GM12892 (cell line): Measurements from ENCODE around the gene GSTP1.

Experiments used
- POLR2A ChIP-seq: IDR thresholded peaks from 2 replicates; pipeline ENCODE4 v1.6.1; 2011; ENCODE audit warnings: low read depth, low read length, control low read depth
- POLR2AphosphoS5 ChIP-seq: IDR thresholded peaks from 2 replicates; pipeline ENCODE4 v1.6.1; 2011; ENCODE audit warnings: low read depth, low read length, control low read depth

- TF ChIP-seq POLR2AphosphoS5 (no peak), POLR2A (no peak)
These were observed 28.3 kb downstream of the GSTP1 start for GRCh38 chr11:67611704-67612587.
